Measurements from ENCODE around the gene OR1K1. TPM values are rescaled to one million over a fixed set of nuclear protein-coding genes. Genes with fewer than 3 reads are reported as not detected.

Gene OR1K1
- polyA plus RNA-seq, 3 donors = not detected

DNA sequence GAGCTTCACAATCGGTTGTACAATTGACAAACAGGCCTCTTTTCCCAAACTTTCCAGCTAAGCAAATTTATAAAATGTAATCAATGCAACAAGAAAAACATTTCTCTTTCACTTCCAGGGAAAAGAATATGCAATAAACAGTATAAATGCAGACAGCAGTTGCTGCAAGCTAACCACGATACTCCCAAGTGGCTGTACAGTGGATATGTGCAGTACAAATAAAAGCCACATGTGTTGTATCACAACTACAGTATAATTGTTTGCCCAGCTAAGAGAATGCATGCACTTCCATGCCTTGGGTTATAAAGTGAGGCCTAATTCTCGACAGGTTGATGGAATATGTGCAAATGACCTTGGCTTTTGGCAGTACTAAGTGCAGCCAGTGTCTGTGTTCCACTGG, 45.2 kb downstream of the OR1K1 start:
- DNase-seq (ENCODE audit: extremely low read depth in 1 of 11, low read depth in 9 of 11, low spot score in 4 of 11) = no peak

DNA sequence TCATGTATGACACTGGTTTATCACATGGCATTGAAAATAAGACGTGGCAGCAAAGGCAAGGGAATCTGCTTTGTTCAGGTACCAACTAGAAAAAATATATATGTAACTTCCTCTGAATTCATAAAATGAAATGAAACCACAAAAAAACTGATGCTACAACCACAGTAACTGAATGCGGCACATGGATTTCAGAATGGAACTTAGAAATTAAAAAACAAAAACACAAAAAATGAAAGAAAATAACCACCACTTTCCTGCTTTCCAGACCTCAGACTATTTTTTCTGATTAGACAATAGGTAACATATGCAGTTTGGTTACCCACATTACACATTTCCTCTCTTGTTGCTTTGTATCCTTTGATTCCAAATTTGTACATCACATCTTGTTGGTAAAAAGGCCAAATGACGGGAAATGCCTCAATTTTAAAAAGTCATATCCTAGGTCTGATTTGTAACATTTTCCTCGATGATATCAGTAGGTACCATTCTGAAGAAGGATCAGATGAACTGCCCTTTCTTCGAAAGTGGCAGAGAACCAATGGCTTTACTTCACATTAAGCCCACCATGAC, 46.5 kb downstream of the OR1K1 start:
- no peak for DNase-seq (ENCODE audit: extremely low read depth in 1 of 11, low read depth in 9 of 11, low spot score in 4 of 11)

DNA sequence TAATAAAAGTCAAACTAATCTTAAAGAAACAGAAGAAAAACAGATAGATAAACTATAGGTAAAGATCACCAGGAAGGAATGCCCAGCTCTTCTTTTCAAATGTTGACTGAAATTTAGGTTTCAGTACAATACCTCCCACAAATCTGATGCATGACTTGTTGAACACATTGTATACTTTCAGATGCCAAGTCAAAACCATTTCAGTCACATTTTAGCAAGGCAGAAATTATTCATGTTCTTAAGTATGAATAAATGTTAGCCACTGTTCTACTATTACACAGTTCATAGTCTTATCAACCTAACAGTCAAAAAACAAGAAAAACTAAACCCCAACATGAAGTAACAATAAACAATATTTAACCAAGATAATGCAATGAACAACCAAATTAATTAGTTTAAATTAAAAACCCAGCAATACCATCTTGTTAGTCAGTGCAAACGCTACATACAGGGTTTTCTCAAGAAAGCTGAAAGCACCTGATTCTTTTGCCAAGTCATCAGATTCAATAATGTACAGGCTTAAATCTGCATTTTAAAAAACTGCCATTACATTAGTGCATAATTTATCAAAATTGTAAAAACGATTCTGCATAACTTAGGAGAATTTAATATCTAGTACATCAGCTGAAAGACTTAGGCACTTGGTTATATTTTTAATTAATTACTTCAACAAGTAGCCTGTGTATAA, 48.5 kb downstream of the OR1K1 start:
- no peak for DNase-seq (ENCODE audit: extremely low read depth in 1 of 11, low read depth in 9 of 11, low spot score in 4 of 11)

Other genes starting within 250 kb of the OR1K1 start
- gene OR1N2, start 247.0 kb upstream of the OR1K1 start, polyA plus RNA-seq (ENCODE audit: insufficient read length in 3 of 3) = not detected
- under 1 TPM; 0.09 to 0.19 (median 0.12) TPM for gene OR1L8, start 216.7 kb upstream of the OR1K1 start, polyA plus RNA-seq (ENCODE audit: insufficient read length in 3 of 3)
- gene OR1Q1, start 185.4 kb upstream of the OR1K1 start, polyA plus RNA-seq (ENCODE audit: insufficient read length in 3 of 3) = not detected
- not detected for gene OR1B1, start 142.5 kb upstream of the OR1K1 start, polyA plus RNA-seq (ENCODE audit: insufficient read length in 3 of 3)
- gene OR1L1, start 138.4 kb upstream of the OR1K1 start, polyA plus RNA-seq (ENCODE audit: insufficient read length in 3 of 3) = not detected
- not detected for gene OR1L3, start 125.0 kb upstream of the OR1K1 start, polyA plus RNA-seq (ENCODE audit: insufficient read length in 3 of 3)
- gene OR1L4, start 76.1 kb upstream of the OR1K1 start, polyA plus RNA-seq (ENCODE audit: insufficient read length in 3 of 3) = not detected
- not detected for gene OR1L6, start 57.8 kb upstream of the OR1K1 start, polyA plus RNA-seq (ENCODE audit: insufficient read length in 3 of 3)
- gene OR5C1, start 11.2 kb upstream of the OR1K1 start, polyA plus RNA-seq (ENCODE audit: insufficient read length in 3 of 3) = not detected
- 10 to 100 TPM; 31.0 to 36.7 (median 31.4) TPM for gene PDCL, start 28.5 kb downstream of the OR1K1 start, polyA plus RNA-seq (ENCODE audit: insufficient read length in 3 of 3)
- 10 to 100 TPM; 45.2 to 47.6 (median 46.3) TPM for gene RC3H2, start 105.2 kb downstream of the OR1K1 start, polyA plus RNA-seq (ENCODE audit: insufficient read length in 3 of 3)
- gene ZBTB6, start 113.2 kb downstream of the OR1K1 start, polyA plus RNA-seq (ENCODE audit: insufficient read length in 3 of 3) = 10 to 100 TPM; 12.5 to 14.0 (median 13.9) TPM
- 10 to 100 TPM; 19.2 to 22.6 (median 20.8) TPM for gene ZBTB26, start 131.4 kb downstream of the OR1K1 start, polyA plus RNA-seq (ENCODE audit: insufficient read length in 3 of 3)
- gene RABGAP1, start 140.9 kb downstream of the OR1K1 start, polyA plus RNA-seq (ENCODE audit: insufficient read length in 3 of 3) = 10 to 100 TPM; 59.5 to 67.8 (median 67.3) TPM
- gene GPR21, start 233.5 kb downstream of the OR1K1 start, polyA plus RNA-seq (ENCODE audit: insufficient read length in 3 of 3) = under 1 TPM in 2 of 3 donors, not detected in 1; 0.32 to 0.33 TPM

All from renal cortex interstitium (tissue), 11 donors.